Measurements from ENCODE around the gene TNRC18.

DNA sequence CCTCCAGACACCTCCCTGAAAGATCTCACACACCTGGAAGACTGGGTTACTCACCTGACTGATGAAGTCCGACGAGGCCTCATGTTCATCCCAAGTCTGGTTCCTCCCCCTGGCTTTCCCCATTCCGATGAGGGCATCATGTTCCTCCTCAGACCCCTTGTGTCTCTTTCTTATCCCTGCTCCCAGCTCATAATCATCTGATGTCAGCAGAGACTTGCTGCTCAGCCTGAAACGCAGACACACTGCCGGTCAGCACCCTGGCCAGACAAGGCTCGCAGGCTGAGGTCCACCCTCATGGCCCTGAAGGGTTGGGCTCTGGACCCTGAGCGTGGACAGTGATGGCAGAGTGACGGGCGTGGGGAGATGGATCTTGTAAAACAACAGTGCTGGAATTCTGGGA, 64.3 kb downstream of the TNRC18 start:
- TF ChIP-seq GABPA (tag; conservative IDR thresholded peaks at IDR 0.05; ENCODE audit: low read depth) (no peak), E2F5 (CRISPR knock-in tag; IDR thresholded peaks at IDR 0.05) (no peak), CEBPB (tag; IDR thresholded peaks at IDR 0.05) (no peak), EZH2 (IDR thresholded peaks at IDR 0.05; ENCODE audit: borderline replicate concordance, low read depth, low read length) (no peak), ZNF253 (CRISPR knock-in tag; conservative IDR thresholded peaks at IDR 0.05) (no peak), RFX7 (CRISPR knock-in tag; IDR thresholded peaks at IDR 0.05) (no peak), HINFP (tag; conservative IDR thresholded peaks at IDR 0.05; ENCODE audit: low read depth) (no peak), FOS (IDR thresholded peaks at IDR 0.05; ENCODE audit: extremely low read depth, insufficient read length) (no peak), POLR2AphosphoS5 (IDR thresholded peaks at IDR 0.05; ENCODE audit: control insufficient read depth, insufficient read depth, low read depth, low read length) (no peak), TRIM24 (IDR thresholded peaks at IDR 0.05) (no peak), HCFC1 (IDR thresholded peaks at IDR 0.05; ENCODE audit: low read depth, low read length) (no peak), ZBTB11 (CRISPR knock-in tag; IDR thresholded peaks at IDR 0.05) (no peak), L3MBTL2 (IDR thresholded peaks at IDR 0.05) (no peak)
- TF ChIP-seq, protein P1, sequence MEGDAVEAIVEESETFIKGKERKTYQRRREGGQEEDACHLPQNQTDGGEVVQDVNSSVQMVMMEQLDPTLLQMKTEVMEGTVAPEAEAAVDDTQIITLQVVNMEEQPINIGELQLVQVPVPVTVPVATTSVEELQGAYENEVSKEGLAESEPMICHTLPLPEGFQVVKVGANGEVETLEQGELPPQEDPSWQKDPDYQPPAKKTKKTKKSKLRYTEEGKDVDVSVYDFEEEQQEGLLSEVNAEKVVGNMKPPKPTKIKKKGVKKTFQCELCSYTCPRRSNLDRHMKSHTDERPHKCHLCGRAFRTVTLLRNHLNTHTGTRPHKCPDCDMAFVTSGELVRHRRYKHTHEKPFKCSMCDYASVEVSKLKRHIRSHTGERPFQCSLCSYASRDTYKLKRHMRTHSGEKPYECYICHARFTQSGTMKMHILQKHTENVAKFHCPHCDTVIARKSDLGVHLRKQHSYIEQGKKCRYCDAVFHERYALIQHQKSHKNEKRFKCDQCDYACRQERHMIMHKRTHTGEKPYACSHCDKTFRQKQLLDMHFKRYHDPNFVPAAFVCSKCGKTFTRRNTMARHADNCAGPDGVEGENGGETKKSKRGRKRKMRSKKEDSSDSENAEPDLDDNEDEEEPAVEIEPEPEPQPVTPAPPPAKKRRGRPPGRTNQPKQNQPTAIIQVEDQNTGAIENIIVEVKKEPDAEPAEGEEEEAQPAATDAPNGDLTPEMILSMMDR (IDR thresholded peaks at IDR 0.05 in 2 of 3, conservative IDR thresholded peaks at IDR 0.05 in 1 of 3; ENCODE audit: insufficient read depth in 2 of 3, low read depth in 1 of 3, low read length in 3 of 3) = no peak
